Gastroesophageal sphincter (tissue), 3 donors: ENCODE results near the gene IL19.

Source experiments
- POLR2A ChIP-seq, 2 donors: fragments of 450-650 bp; IDR thresholded peaks; one replicate each; pipeline ENCODE4 v1.6.1; 2017; ENCODE audit warnings: antibody characterized with exemption in 2 of 2, mild to moderate bottlenecking in 2 of 2, moderate library complexity in 1 of 2
- POLR2AphosphoS5 ChIP-seq: sonication (generic); formaldehyde crosslinking; IDR thresholded peaks from one replicate; pipeline ENCODE4 v1.6.1; 2017; ENCODE audit warnings: antibody characterized with exemption
- TF ChIP-seq, protein P1 (sequence below), 4 experiments: fragments of 200-600 bp in 2 of 4; fragments of 450-650 bp in 2 of 4; sonication (generic) in 1 of 4; IDR thresholded peaks; one replicate each; pipeline ENCODE4 v1.5.1; 2017 to 2019; ENCODE audit warnings: antibody characterized with exemption in 4 of 4, mild to moderate bottlenecking in 2 of 4, moderate library complexity in 2 of 4

DNA sequence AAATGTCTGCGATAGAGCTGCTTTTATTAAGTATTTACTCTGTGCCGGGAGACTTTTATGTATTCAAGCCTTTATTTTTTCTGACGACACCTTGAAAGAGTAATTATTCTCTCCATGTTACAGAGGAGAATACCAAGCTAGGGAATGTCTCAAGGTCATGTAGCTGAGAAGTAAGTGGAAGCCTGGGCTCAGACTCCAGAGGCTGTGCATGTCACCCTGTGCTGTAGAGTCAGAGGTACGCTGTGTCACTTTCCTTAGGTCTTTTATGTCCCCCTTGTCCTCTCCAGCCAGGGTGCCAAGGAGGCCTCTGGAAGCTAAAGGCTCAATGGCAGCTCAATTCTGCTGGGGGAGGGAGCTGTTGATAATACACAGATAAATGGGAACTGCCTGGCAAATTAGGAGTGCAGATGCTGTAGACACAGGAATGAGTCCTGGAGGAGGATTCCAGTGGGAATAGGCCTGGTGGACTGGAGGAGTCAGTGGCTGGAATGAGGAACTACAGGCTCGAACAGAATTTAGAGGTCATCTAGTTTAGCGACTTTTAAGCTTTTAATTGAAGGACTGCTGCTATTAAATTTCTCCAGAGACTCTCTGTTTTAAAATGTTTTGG, 9.3 kb upstream of the IL19 start:
- no peak for TF ChIP-seq POLR2AphosphoS5
- TF ChIP-seq, protein P1, sequence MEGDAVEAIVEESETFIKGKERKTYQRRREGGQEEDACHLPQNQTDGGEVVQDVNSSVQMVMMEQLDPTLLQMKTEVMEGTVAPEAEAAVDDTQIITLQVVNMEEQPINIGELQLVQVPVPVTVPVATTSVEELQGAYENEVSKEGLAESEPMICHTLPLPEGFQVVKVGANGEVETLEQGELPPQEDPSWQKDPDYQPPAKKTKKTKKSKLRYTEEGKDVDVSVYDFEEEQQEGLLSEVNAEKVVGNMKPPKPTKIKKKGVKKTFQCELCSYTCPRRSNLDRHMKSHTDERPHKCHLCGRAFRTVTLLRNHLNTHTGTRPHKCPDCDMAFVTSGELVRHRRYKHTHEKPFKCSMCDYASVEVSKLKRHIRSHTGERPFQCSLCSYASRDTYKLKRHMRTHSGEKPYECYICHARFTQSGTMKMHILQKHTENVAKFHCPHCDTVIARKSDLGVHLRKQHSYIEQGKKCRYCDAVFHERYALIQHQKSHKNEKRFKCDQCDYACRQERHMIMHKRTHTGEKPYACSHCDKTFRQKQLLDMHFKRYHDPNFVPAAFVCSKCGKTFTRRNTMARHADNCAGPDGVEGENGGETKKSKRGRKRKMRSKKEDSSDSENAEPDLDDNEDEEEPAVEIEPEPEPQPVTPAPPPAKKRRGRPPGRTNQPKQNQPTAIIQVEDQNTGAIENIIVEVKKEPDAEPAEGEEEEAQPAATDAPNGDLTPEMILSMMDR (IDR thresholded peaks at IDR 0.05), result peak in 1 of 4 experiments; percentile 8
- TF ChIP-seq POLR2A (IDR thresholded peaks at IDR 0.05), result no peak
